Lower leg skin (tissue), 4 donors: ENCODE results near the gene PRRG2. TPM values are rescaled to one million over a fixed set of nuclear protein-coding genes. Genes with fewer than 3 reads are reported as not detected.
"Not testable (repeated sequence)": the region's sequence is repeated elsewhere in the genome, so short reads cannot be mapped to it uniquely, and the experiment has no call there.

Source experiments
- DNase-seq, 2 donors: peaks; one replicate each; pipeline ENCODE4 v3.0.0-alpha.2; 2019; ENCODE audit warnings: low spot score in 2 of 2
- H3K4me3 ChIP-seq: fragments of 200-600 bp; sonication (generic); 2 replicates; pipeline ENCODE4 v1.5.1; 2017; ENCODE audit warnings: mild to moderate bottlenecking, low read depth; ENCODE audit not compliant: poor library complexity, severe bottlenecking
- CTCF ChIP-seq, 3 donors: fragments of 450-650 bp; IDR thresholded peaks; one replicate each; pipeline ENCODE4 v1.5.1; 2016; ENCODE audit warnings: antibody characterized with exemption in 3 of 3, mild to moderate bottlenecking in 3 of 3, moderate library complexity in 2 of 3
- POLR2A ChIP-seq, 2 donors: fragments of 450-650 bp; IDR thresholded peaks; one replicate each; pipeline ENCODE4 v1.6.1; 2016 to 2017; ENCODE audit warnings: antibody characterized with exemption in 2 of 2, mild to moderate bottlenecking in 1 of 2, moderate library complexity in 1 of 2
- WGBS, 2 donors: methylation state at CpG; one replicate each; pipeline ENCODE4 v1.1.5; 2018; 5-methylcytosine and 5-hydroxymethylcytosine counted together
- intact Hi-C: fragments of 100-400 bp; cut with DNase I; formaldehyde crosslinking; loops from one replicate; pipeline ENCODE4 v1.15.0; 2023; ENCODE audit warnings: low total_unique reads
- total RNA-seq, 4 donors: library from RNA; depleted of rRNA; stranded (reverse); fragments of >200 nt; gene quantifications; one replicate each; pipeline ENCODE4 v1.1.0, GENCODE V29; 2016

PRRG2 gene
- total RNA-seq, 4 donors from 2014 or later = 13.9 to 31.2 (median 18.6) TPM

- DNase-seq = no peak
- 77 to 78% methylated on average over 19 of the region's 19 CpGs for WGBS, 2 donors
- intact Hi-C loops = no loop called here
- TF ChIP-seq CTCF (IDR thresholded peaks at IDR 0.05) (no peak), POLR2A (IDR thresholded peaks at IDR 0.05) (no peak)
- H3K4me3 ChIP-seq = no peak overlapping the region
Measured at GRCh38 chr19:49631610-49632192, 50.6 kb downstream of the PRRG2 start.

- intact Hi-C loops = no loop called here
- TF ChIP-seq CTCF (IDR thresholded peaks at IDR 0.05) (no peak), POLR2A (IDR thresholded peaks at IDR 0.05) (no peak)
- 87 to 88% methylated on average over 5 of the region's 5 CpGs for WGBS, 2 donors
- no peak overlapping the region for H3K4me3 ChIP-seq
- no peak for DNase-seq
Measured at GRCh38 chr19:49632576-49632975, 51.5 kb downstream of the PRRG2 start.

- intact Hi-C loops, DNase-seq, H3K4me3 ChIP-seq: not testable (repeated sequence)
- WGBS, 2 donors = 61 to 62% methylated on average over 9 of the region's 9 CpGs
Measured at GRCh38 chr19:49633273-49633672, 52.2 kb downstream of the PRRG2 start.

- DNase-seq = no peak
- intact Hi-C loops = loop anchor here (5.0 kb wide), 1 partner anchor 43 kb away; the partner anchor contains the start of gene PRR12
Measured at GRCh38 chr19:49635530-49636232, 54.6 kb downstream of the PRRG2 start.

GRCh38 chr19:49636233-49636932, 55.3 kb downstream of the PRRG2 start:
- WGBS, 2 donors = 74 to 80% methylated on average over 29 to 30 of the region's 30 CpGs
- TF ChIP-seq POLR2A (IDR thresholded peaks at IDR 0.05) = no peak
- no peak for TF ChIP-seq CTCF (IDR thresholded peaks at IDR 0.05)
- intact Hi-C loops = loop anchor here (5.0 kb wide), 1 partner anchor 44 kb away; the partner anchor contains the start of gene PRR12
- H3K4me3 ChIP-seq = no peak overlapping the region
- DNase-seq = no peak

More at GRCh38 chr19:49635530-49636232, 54.6 kb downstream of the PRRG2 start:
- TF ChIP-seq POLR2A (IDR thresholded peaks at IDR 0.05) (no peak), CTCF (IDR thresholded peaks at IDR 0.05) (no peak)
- WGBS, 2 donors = 37 to 44% methylated on average over 24 of the region's 24 CpGs
- H3K4me3 ChIP-seq = no peak overlapping the region
